GM21723 (cell line): Measurements from ENCODE around the gene GPS2.
"Not testable (repeated sequence)": the region's sequence is repeated elsewhere in the genome, so short reads cannot be mapped to it uniquely, and the experiment has no call there.

Experiments
- ATAC-seq: cut with Tn5 transposase; IDR thresholded peaks from one replicate; pipeline ENCODE4 v1.9.1; 2021; ENCODE audit warnings: mild to moderate bottlenecking, moderate library complexity; ENCODE audit not compliant: unreplicated experiment

GPS2 gene

DNA sequence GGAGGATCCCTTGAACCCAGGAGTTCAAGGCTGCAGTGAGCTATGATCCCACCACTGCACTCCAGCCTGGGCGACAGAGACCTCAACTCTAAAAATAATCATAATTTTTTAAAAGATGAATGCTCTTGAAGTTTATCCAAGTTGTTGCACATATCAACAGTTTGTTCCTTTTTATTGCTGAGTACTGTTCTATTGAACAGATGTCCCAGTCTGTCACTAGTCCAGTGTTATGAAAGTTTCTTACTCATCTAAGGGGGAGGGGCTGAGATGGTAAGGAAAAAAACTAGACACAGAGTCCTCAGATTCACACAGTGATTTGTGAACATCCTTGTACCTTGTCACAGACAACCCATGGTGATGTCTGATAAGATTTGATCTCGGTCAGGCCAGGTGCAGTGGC is 25.0 kb upstream of the GPS2 start:
- ATAC-seq = no peak

DNA sequence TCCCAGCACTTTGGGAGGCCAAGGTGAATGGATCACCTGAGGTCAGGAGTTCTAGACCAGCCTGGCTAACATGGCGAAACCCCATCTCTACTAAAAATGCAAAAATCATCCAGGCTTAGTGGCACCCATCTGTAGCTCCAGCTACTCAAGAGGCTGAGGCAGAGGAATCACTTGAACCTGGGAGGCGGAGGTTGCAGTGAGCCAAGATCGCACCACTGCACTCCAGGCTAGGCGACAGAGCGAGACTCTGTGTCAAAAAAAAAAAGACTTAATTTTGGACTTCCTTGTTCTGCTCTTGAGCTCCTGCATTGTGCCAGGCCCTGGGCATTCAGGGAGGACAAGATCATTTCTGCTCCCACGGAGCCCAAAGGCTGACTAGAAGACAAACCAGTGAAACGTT is 22.4 kb upstream of the GPS2 start:
- ATAC-seq = not testable (repeated sequence)

DNA sequence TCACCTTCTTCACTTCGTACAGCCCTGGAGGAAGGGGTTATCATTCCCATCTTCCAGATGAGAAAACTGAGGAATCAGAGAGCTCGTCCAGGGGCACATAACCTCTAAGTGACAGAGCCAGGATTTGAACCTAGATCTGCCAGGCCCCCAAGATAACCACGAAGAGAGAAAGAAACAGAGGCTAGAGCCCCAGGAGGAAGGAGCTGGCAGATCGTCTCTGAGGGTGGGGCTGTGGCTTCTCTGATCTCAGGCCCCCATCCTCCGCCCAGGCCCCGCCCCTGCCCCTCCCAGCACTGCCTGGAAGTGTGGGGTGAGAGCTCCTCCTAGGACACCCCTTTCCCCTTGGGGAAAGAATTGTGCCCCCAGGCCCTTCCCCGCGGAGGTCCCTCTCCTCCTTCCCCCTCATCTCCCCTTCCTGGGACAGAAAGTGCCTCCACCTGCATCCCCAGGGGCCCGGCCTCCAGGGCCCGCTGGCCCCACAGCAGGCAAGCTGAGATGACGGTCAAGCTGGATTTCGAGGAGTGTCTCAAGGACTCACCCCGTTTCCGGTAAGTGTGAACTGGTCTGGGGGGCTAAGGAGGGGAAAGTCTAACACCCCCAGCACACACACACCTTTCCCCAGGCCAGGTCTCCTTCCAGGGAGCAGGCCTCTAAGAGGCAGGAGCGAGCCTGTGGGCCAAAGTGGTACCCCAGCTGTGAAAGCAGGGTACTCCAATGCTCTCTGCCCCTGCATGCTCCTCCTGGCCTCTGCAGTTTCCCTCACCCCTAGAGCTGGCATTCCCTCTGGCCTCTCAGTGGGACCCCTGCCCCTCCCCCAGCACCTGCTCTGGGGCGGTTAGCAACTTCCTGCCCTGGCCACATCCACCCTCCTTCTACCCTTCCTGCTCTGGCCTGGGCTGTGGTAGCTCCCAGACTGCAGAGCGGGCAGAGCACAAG is 21.3 kb upstream of the GPS2 start, which contains the start of gene ACAP1:
Gene ACAP1 (plus strand): TSS at position 290 of the 936 bp plus-strand sequence. CDS start 206 bp downstream, at position 496.
- ATAC-seq = peak; percentile 64

DNA sequence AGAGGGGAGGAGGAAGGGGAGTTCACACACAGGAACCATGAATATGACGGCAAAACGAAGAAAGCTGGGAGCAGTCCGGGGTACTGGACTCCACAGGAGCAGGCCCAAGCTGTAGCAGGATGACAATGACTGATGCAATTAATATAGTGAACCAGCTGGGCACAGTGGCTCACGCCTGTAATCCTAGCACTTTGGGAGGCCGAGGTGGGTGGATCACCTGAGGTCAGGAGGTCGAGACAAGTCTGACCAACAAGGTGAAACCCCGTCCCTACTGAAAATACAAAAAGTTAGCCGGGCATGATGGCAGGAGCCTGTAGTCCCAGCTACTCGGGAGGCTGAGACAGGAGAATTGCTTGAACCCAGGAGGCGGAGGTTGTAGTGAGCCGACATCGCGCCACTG is 20.6 kb upstream of the GPS2 start:
- ATAC-seq = not testable (repeated sequence)

DNA sequence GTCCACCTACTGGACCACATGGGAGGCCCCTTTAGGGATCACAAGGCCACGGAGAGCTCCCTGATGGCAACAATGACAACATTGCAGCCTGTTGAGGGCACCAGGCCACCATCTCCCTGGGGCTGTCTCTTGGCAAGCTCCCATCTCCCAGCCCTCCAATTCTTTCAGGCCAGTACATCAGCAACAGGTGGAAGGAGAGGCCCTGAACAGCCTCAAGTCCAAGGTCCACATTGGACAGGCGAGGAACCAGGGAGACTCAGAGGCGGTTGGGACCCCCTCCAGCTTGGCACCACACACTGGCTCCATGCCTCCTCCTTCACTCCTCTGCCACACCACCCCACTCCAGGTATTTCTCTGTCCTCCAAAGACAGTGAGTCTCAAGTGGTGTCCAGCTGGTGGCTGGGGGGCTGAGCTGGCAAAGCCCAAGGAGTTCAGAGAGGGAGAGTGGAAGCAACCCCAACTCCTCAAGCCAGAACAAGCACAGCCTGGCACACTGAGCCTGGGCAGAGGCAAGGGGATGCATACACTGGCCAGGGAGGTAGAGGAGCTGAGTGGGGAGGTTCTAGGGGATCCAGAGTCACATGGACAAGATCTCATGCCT is 19.9 kb upstream of the GPS2 start:
- no peak for ATAC-seq

GRCh38 chr17:7332600-7333069 is 17.5 kb upstream of the GPS2 start:
- not testable (repeated sequence) for ATAC-seq

DNA sequence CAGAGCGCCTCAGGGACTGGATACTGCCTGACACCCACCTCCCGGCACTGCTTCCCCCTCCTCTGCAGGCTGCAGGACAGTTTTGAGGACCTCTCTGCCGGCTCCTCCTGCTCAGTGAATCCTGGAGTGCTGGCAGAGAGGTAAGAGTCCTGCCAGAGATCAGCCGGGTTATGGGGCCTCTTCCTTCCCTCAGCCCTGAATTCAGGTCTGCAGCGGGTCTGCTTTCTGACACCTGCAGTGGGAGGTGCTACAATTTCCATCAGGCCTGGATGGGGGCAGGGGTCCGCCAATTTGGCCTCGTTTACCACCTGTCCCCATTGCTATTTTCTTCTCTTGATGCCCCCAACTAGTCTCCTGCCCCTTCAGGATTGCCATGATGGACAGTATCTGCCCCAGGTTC is 17.0 kb upstream of the GPS2 start:
- no peak for ATAC-seq

- ATAC-seq = peak; percentile 3
Observed at GRCh38 chr17:7330638-7331015, 15.5 kb upstream of the GPS2 start.

- peak; percentile 51 for ATAC-seq
Observed at GRCh38 chr17:7329997-7330637, 15.0 kb upstream of the GPS2 start.

DNA sequence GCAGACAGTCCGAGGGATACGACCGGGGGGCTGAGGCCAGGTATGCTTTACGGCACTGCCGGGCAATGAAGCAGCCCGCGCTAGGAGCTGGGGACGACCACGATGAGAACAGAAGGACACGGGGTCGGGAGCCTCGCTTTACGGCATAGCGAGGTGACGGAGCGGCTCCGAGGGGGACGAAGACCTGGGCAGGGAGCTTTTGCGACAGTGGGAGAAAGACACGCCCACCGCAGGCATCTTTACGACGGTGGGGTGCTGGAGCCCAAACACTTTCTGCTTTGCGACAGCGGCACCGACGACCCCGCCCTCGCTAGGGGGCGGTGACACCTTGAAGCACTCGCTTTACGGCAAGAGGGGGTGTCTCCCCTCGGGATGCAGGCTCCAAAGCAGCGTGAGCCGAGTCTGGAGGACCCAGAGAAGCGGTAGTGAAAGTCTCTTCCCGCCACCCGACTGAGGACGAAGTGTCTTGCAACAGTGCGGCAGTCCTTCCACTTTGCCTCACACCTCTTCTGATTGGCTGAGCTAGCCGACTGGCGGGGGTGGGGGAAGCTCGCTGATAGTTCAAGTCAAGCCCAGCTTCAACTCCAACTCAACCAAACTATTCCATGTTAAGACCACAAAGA is 14.3 kb upstream of the GPS2 start:
- peak; percentile 49 for ATAC-seq

GRCh38 chr17:7328840-7329373 is 13.7 kb upstream of the GPS2 start, which contains the start of gene NEURL4:
TSS of gene NEURL4 (minus strand) at chr17:7329335. CDS start at chr17:7329312, 23 bp downstream.
- peak; percentile 8 for ATAC-seq

- ATAC-seq = no peak
Observed at GRCh38 chr17:7328009-7328408, 12.8 kb upstream of the GPS2 start.

DNA sequence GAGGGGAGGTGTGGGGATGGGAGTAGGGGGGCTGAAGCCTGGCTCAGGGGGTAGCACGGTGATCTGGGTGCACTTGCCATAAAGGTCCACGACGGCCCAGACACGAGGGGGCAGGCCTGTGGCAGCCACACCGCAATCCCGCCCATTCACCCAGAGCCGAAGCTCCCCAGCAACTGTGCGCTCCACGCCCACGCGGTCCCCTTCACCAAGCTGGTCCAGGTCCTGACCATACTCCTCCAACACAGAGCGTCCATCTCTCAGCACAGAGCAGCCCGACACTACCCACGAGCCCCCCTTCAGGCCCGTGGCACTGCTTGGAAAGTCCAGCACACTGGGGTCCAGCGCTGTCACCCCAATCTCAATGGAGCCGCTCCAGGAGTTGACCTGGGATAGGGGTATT is 12.3 kb upstream of the GPS2 start:
- no peak for ATAC-seq

DNA sequence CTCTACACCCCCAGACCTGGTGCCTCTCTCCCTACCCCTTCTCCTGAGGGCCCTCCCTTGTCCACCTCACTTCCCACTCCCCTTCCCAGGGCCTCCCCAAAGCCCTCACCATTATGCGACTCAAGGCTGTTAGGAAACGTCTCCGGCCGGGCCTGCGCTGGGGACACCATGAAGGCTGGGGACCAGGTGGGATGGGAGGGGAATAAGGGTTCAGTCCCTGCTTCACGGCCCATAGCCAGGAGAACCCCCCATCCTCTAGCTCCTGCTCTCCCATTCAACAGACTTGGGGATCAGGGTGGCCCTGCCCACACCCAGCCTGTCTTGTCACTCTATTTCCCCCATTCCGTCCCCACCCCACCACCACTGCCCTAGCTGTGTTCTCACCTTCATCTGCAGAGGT is 11.9 kb upstream of the GPS2 start:
- no peak for ATAC-seq

GRCh38 chr17:7326186-7326585 is 11.0 kb upstream of the GPS2 start:
- ATAC-seq = no peak

DNA sequence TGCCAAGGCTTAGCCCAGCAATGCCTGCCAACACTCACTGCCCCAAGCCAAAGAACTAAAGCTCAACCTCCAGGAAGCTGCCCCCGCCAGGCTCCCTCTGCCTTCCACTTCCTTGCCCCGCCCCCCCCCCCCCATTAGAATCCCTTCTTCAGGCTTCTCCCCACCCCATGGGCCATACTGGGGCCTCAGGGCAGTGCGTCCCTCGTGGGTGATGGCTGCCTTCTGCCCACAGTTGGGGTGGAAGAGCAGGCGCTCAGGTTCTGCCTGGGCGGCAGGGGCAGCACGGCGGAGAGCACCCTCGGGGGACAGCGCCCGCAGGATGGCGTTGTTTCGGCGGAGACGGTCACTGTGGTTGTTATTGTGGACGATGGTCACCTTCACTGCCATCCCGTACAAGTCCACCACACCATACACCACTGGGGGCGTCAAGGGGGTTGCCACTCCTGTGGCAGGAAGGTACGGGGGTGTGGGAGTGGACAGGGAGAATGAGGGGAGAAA is 9.9 kb upstream of the GPS2 start:
- ATAC-seq = no peak

GRCh38 chr17:7324438-7324779 is 9.2 kb upstream of the GPS2 start:
- ATAC-seq = no peak

DNA sequence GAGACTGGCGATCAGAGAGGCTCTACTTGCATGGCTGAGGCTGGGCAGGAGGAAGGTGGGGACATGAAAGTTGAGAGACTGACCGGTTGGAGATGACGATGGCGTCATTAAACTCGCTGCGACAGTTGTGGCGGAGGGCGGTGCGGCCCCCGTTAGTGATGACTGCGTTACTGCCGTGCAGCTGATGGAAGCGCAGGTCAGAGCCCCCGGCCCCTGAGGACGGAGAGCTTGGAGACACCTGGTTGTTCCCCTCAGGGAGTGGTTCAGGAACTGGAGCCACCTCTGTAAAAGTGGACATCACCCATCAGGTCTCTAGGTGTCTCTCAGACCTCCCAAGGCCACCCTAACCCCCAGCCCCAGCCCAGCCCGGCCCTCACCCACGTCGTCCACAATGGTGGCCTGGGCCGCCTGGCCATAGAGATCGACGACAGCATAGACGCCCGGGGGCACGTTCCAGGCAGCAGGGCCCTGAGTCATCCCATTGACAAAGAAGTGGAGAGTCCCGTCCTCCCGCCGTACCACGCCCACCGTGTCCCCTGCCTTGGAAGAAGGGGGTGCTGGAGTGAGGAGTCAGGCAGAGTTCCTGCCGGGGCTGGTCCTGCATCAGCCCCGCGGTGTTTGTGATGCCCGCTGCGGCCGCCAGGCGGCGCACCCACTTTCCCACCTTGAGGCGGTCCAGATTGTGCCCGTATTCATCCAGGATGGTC is 8.7 kb upstream of the GPS2 start:
- ATAC-seq = no peak

GRCh38 chr17:7322520-7323194 is 7.5 kb upstream of the GPS2 start:
- ATAC-seq = no peak

DNA sequence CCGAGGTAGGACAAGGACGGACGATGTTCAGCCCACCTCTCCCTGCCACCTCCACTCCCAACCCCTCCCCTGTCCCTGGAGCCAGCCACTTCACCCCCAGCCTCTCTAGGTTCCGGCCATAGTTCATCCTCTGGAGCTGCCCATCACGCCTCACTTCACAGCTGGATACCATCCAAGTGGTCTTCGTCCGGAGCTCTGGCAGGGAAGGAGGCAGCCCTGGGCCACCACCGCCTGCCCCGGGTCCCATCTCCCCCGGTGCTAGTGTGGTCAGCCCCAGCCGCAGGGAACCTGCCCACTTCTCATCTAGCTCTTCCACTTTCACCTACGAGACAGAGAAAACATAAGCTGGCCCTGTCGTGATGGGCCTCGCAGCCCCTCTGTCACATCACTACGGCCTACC is 6.3 kb upstream of the GPS2 start:
- ATAC-seq = no peak
